GM10266 (cell line): ENCODE data around the gene TFAP2D.

Experiments
- DNase-seq: peaks from one replicate; pipeline ENCODE4 v3.0.0; 2012; ENCODE audit errors: extremely low spot score
- CTCF ChIP-seq: IDR thresholded peaks from 2 replicates; pipeline ENCODE4 v1.5.1; 2012; ENCODE audit warnings: mild to moderate bottlenecking, low read depth; ENCODE audit not compliant: control insufficient read depth, insufficient read depth; ENCODE audit errors: missing control alignments

The TFAP2D gene

GRCh38 chr6:50712291-50712690 lies 1.0 kb upstream of the TFAP2D start:
- no peak for DNase-seq
- no peak for TF ChIP-seq CTCF

GRCh38 chr6:50713977-50714486 lies 706 bp downstream of the TFAP2D start:
- no peak for TF ChIP-seq CTCF
- DNase-seq: no peak

- no peak for DNase-seq
- no peak for TF ChIP-seq CTCF
Measured at GRCh38 chr6:50714487-50715379, 1.4 kb downstream of the TFAP2D start.

GRCh38 chr6:50716899-50717509 lies 3.7 kb downstream of the TFAP2D start:
- no peak for DNase-seq
- TF ChIP-seq CTCF: no peak

- TF ChIP-seq CTCF: no peak
- no peak for DNase-seq
Measured at GRCh38 chr6:50717734-50718457, 4.6 kb downstream of the TFAP2D start.

- no peak for DNase-seq
- no peak for TF ChIP-seq CTCF
Measured at GRCh38 chr6:50718566-50718965, 5.2 kb downstream of the TFAP2D start.
